HG03060 (cell line): ENCODE data around the gene EFCAB12.
"Not testable (repeated sequence)": the region's sequence is repeated elsewhere in the genome, so short reads cannot be mapped to it uniquely, and the experiment has no call there.

Experiments
- ATAC-seq: cut with Tn5 transposase; IDR thresholded peaks from one replicate; pipeline ENCODE4 v1.9.1; 2021; ENCODE audit warnings: low read depth, moderate number of reproducible peaks; ENCODE audit not compliant: unreplicated experiment

Gene EFCAB12

GRCh38 chr3:129399145-129399894 is 29.1 kb downstream of the EFCAB12 start:
- peak; percentile 81 for ATAC-seq

GRCh38 chr3:129398803-129399144 is 29.7 kb downstream of the EFCAB12 start:
- ATAC-seq: no peak

GRCh38 chr3:129393760-129394564 is 34.5 kb downstream of the EFCAB12 start:
- ATAC-seq: not testable (repeated sequence)

GRCh38 chr3:129393271-129393670 is 35.2 kb downstream of the EFCAB12 start:
- ATAC-seq: no peak

GRCh38 chr3:129392106-129392887 is 36.1 kb downstream of the EFCAB12 start:
- not testable (repeated sequence) for ATAC-seq

GRCh38 chr3:129391583-129391982 is 36.9 kb downstream of the EFCAB12 start:
- ATAC-seq: not testable (repeated sequence)

- ATAC-seq: no peak
These were observed 38.9 kb downstream of the EFCAB12 start for GRCh38 chr3:129389572-129389937.

GRCh38 chr3:129388791-129389571 is 39.5 kb downstream of the EFCAB12 start:
- not testable (repeated sequence) for ATAC-seq

- no peak for ATAC-seq
These were observed 40.9 kb downstream of the EFCAB12 start for GRCh38 chr3:129387487-129387886.

- ATAC-seq: no peak
These were observed 41.5 kb downstream of the EFCAB12 start for GRCh38 chr3:129386984-129387383.

GRCh38 chr3:129385507-129385906 is 42.9 kb downstream of the EFCAB12 start:
- ATAC-seq: not testable (repeated sequence)

- ATAC-seq: no peak
These were observed 43.7 kb downstream of the EFCAB12 start for GRCh38 chr3:129384594-129385323.

GRCh38 chr3:129384103-129384502 is 44.3 kb downstream of the EFCAB12 start:
- ATAC-seq: not testable (repeated sequence)

GRCh38 chr3:129383292-129383860 is 45.1 kb downstream of the EFCAB12 start:
- ATAC-seq: no peak

- ATAC-seq: no peak
These were observed 46.1 kb downstream of the EFCAB12 start for GRCh38 chr3:129382366-129382765.

GRCh38 chr3:129379582-129380358 is 48.7 kb downstream of the EFCAB12 start:
- no peak for ATAC-seq

- no peak for ATAC-seq
These were observed 49.5 kb downstream of the EFCAB12 start for GRCh38 chr3:129378949-129379348.

GRCh38 chr3:129377615-129378014 is 50.8 kb downstream of the EFCAB12 start:
- ATAC-seq: no peak

- no peak for ATAC-seq
These were observed 53.3 kb downstream of the EFCAB12 start for GRCh38 chr3:129375099-129375498.
